Measurements from ENCODE around the gene STK17B. TPM values are rescaled to one million over a fixed set of nuclear protein-coding genes. Genes with fewer than 3 reads are reported as not detected.

STK17B gene
- total and polyA plus RNA-seq, 2 experiments from 2014 or later = 5.7 to 13.7 TPM

DNA sequence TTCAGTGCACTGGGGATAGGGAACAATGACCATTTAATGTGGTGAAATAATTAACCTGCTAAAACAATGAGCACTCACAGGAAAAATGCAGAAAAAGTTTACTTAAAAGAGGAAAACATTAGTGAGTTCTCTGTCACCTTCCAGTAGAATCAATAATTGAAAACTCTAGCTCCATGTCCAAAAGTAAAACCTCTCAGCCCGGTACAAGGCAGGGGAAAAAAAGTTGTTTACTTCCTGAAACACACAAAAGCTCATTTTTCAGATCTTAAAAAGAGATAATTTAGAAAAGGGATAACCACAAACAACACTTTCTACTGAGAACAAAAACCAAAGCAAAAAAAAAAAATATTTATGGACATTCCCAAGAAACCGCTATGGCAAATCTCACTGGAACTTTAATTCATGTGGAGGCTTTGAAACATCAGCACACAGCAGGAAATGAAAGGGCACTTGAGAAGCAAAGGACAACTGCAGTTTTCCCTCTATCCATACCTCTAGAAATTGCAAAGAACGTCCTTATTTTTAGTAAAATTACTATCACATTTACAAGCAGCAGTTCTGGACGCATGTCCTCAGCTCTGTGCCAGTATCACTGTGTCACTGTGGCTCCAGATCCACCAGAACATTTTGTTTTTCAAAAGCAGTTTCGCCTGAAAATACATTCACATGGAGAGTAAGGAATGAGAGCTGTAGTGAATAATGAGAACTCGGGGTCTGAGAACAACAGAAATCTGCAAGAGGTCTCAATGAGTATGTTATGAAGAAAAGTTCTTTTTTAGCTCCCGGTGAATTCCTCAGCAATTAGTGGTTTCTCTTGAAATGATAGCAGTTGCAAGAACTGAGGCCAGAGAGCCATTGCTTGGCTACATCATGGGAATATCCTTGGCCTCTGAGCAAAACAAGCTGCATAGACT is 58.1 kb downstream of the STK17B start:
- H4K20me1 ChIP-seq (replicated peaks; ENCODE audit: insufficient read depth) = no peaks in the 10 kb centered on the region
- H3K9me3 Mint-ChIP-seq = no peaks in the 10 kb centered on the region
- H3K4me3 ChIP-seq = no peak overlapping the region
- ATAC-seq (peak; percentile 78), DNase-seq (ENCODE audit: low spot score) (peak; percentile 41)
- peak overlapping the region; percentile 89 for H3K27ac ChIP-seq (ENCODE audit: low read depth)
- H3K27me3 ChIP-seq (ENCODE audit: insufficient read depth) = no peaks in the 10 kb centered on the region
- H2AFZ ChIP-seq = no peak overlapping the region
- H3K4me2 ChIP-seq = peak overlapping the region; percentile 26
- no peaks in the 10 kb centered on the region for H3K79me2 ChIP-seq (replicated peaks; ENCODE audit: insufficient read depth)
- H3K4me1 ChIP-seq (ENCODE audit: insufficient read depth) = peaks cover 15% of the 10 kb centered on the region; the same call in 1 of the 2 replicates
- H3K36me3 Mint-ChIP-seq (ENCODE audit: low read depth) = no peaks in the 10 kb centered on the region
- no peaks in the 10 kb centered on the region for H3K36me3 ChIP-seq (ENCODE audit: insufficient read depth)
- no peaks in the 10 kb centered on the region for H3F3A ChIP-seq (replicated peaks; ENCODE audit: low read depth)
- H3K4me3 Mint-ChIP-seq = peak overlapping the region; percentile 35; the same call in 2 of the 3 replicates
- no peaks in the 10 kb centered on the region for H3K9me2 ChIP-seq (ENCODE audit: insufficient read depth)
- peak overlapping the region; percentile 97 for H3K27ac Mint-ChIP-seq
- peaks cover 31% of the 10 kb centered on the region for H3K4me1 Mint-ChIP-seq
- H3K27me3 Mint-ChIP-seq (ENCODE audit: insufficient read depth, low read depth, poor library complexity) = peaks cover under 1% of the 10 kb centered on the region
- TF ChIP-seq, protein P1, sequence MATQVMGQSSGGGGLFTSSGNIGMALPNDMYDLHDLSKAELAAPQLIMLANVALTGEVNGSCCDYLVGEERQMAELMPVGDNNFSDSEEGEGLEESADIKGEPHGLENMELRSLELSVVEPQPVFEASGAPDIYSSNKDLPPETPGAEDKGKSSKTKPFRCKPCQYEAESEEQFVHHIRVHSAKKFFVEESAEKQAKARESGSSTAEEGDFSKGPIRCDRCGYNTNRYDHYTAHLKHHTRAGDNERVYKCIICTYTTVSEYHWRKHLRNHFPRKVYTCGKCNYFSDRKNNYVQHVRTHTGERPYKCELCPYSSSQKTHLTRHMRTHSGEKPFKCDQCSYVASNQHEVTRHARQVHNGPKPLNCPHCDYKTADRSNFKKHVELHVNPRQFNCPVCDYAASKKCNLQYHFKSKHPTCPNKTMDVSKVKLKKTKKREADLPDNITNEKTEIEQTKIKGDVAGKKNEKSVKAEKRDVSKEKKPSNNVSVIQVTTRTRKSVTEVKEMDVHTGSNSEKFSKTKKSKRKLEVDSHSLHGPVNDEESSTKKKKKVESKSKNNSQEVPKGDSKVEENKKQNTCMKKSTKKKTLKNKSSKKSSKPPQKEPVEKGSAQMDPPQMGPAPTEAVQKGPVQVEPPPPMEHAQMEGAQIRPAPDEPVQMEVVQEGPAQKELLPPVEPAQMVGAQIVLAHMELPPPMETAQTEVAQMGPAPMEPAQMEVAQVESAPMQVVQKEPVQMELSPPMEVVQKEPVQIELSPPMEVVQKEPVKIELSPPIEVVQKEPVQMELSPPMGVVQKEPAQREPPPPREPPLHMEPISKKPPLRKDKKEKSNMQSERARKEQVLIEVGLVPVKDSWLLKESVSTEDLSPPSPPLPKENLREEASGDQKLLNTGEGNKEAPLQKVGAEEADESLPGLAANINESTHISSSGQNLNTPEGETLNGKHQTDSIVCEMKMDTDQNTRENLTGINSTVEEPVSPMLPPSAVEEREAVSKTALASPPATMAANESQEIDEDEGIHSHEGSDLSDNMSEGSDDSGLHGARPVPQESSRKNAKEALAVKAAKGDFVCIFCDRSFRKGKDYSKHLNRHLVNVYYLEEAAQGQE (IDR thresholded peaks at IDR 0.05; ENCODE audit: unreplicated experiment) = no peak
- TF ChIP-seq, protein P2, sequence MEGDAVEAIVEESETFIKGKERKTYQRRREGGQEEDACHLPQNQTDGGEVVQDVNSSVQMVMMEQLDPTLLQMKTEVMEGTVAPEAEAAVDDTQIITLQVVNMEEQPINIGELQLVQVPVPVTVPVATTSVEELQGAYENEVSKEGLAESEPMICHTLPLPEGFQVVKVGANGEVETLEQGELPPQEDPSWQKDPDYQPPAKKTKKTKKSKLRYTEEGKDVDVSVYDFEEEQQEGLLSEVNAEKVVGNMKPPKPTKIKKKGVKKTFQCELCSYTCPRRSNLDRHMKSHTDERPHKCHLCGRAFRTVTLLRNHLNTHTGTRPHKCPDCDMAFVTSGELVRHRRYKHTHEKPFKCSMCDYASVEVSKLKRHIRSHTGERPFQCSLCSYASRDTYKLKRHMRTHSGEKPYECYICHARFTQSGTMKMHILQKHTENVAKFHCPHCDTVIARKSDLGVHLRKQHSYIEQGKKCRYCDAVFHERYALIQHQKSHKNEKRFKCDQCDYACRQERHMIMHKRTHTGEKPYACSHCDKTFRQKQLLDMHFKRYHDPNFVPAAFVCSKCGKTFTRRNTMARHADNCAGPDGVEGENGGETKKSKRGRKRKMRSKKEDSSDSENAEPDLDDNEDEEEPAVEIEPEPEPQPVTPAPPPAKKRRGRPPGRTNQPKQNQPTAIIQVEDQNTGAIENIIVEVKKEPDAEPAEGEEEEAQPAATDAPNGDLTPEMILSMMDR (conservative IDR thresholded peaks at IDR 0.05; ENCODE audit: low read depth in 2 of 2) = no peak
- TF ChIP-seq EZH2 (IDR thresholded peaks at IDR 0.05; ENCODE audit: low read depth, unreplicated experiment) = no peak
- TF ChIP-seq NANOG (IDR thresholded peaks at IDR 0.05; ENCODE audit: borderline replicate concordance) = no peak
- no peak for TF ChIP-seq ZNF114 (CRISPR knock-in tag; IDR thresholded peaks at IDR 0.05)
- no peak for TF ChIP-seq EZH2phosphoT487 (IDR thresholded peaks at IDR 0.05; ENCODE audit: unreplicated experiment)
- TF ChIP-seq ZNF331 (CRISPR knock-in tag; IDR thresholded peaks at IDR 0.05; ENCODE audit: low read depth) = no peak
- TF ChIP-seq JUNB (IDR thresholded peaks at IDR 0.05; ENCODE audit: unreplicated experiment) = no peak
- TF ChIP-seq STAT1 (IDR thresholded peaks at IDR 0.05; ENCODE audit: unreplicated experiment) = no peak
- TF ChIP-seq, protein P3, sequence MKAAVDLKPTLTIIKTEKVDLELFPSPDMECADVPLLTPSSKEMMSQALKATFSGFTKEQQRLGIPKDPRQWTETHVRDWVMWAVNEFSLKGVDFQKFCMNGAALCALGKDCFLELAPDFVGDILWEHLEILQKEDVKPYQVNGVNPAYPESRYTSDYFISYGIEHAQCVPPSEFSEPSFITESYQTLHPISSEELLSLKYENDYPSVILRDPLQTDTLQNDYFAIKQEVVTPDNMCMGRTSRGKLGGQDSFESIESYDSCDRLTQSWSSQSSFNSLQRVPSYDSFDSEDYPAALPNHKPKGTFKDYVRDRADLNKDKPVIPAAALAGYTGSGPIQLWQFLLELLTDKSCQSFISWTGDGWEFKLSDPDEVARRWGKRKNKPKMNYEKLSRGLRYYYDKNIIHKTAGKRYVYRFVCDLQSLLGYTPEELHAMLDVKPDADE (IDR thresholded peaks at IDR 0.05) = no peak
- no peak for TF ChIP-seq CREB1 (CRISPR knock-in tag; IDR thresholded peaks at IDR 0.05; ENCODE audit: low read depth)

Data from GM23338 (cell line).